GM23338 (cell line): ENCODE results near the gene USP32. TPM values are rescaled to one million over a fixed set of nuclear protein-coding genes. Genes with fewer than 3 reads are reported as not detected.
A peak's percentile ranks its signal among the peaks of the same experiment; 100 is the strongest.

Source experiments
- ATAC-seq: fragments of 200-7000 bp; cut with Tn5 transposase; 3 replicates; pipeline ENCODE4 v1.9.1; 2020
- DNase-seq: peaks from one replicate; pipeline ENCODE4 v3.0.0-alpha.2; 2015; ENCODE audit warnings: low spot score
- H2AFZ ChIP-seq: fragments of 200-600 bp; sonication (generic); 2 replicates; pipeline ENCODE4 v1.8.0; 2016; ENCODE audit warnings: antibody characterized with exemption, mild to moderate bottlenecking, moderate library complexity
- H3F3A ChIP-seq: fragments of 200-600 bp; sonication (generic); replicated peaks from 2 replicates; pipeline ENCODE4 v1.8.0; 2017; ENCODE audit warnings: antibody characterized with exemption, mixed run types, low read depth
- H3K27ac ChIP-seq: fragments of 200-600 bp; sonication (generic); 2 replicates; pipeline ENCODE4 v1.6.1; 2016; ENCODE audit warnings: low read depth
- H3K27me3 ChIP-seq: fragments of 200-600 bp; sonication (generic); 2 replicates; pipeline ENCODE4 v1.8.0; 2016; ENCODE audit warnings: mild to moderate bottlenecking, mixed run types, moderate library complexity; ENCODE audit not compliant: insufficient read depth
- H3K36me3 ChIP-seq: fragments of 200-600 bp; sonication (generic); 2 replicates; pipeline ENCODE4 v1.8.0; 2016; ENCODE audit warnings: mild to moderate bottlenecking; ENCODE audit not compliant: insufficient read depth
- H3K4me1 ChIP-seq: fragments of 200-600 bp; sonication (generic); 2 replicates; pipeline ENCODE4 v1.8.0; 2016; ENCODE audit warnings: mild to moderate bottlenecking, moderate library complexity; ENCODE audit not compliant: insufficient read depth
- H3K4me2 ChIP-seq: fragments of 200-600 bp; sonication (generic); 2 replicates; pipeline ENCODE4 v1.7.1; 2017; ENCODE audit warnings: mixed run types
- H3K4me3 ChIP-seq: fragments of 200-600 bp; sonication (generic); 2 replicates; pipeline ENCODE4 v1.6.1; 2016; ENCODE audit warnings: mixed run types
- H3K79me2 ChIP-seq: fragments of 200-600 bp; sonication (generic); replicated peaks from 2 replicates; pipeline ENCODE4 v1.8.0; 2017; ENCODE audit warnings: mild to moderate bottlenecking; ENCODE audit not compliant: insufficient read depth
- H3K9me2 ChIP-seq: fragments of 200-600 bp; sonication (generic); 2 replicates; pipeline ENCODE4 v1.8.0; 2017; ENCODE audit not compliant: insufficient read depth
- H4K20me1 ChIP-seq: fragments of 200-600 bp; sonication (generic); replicated peaks from 2 replicates; pipeline ENCODE4 v1.8.0; 2017; ENCODE audit warnings: mild to moderate bottlenecking; ENCODE audit not compliant: insufficient read depth
- H3K27ac Mint-ChIP-seq: 2 replicates; pipeline ENCODE4 v1.8.0; 2020; ENCODE audit warnings: inconsistent platforms, mild to moderate bottlenecking, moderate library complexity, mixed read lengths
- H3K27me3 Mint-ChIP-seq: 3 replicates; pipeline ENCODE4 v1.8.0; 2022; ENCODE audit warnings: low read depth, mild to moderate bottlenecking, moderate library complexity, mixed read lengths, inconsistent platforms; ENCODE audit not compliant: insufficient read depth, poor library complexity
- H3K36me3 Mint-ChIP-seq: 3 replicates; pipeline ENCODE4 v1.8.0; 2021; ENCODE audit warnings: low read depth, mild to moderate bottlenecking, inconsistent platforms, moderate library complexity, mixed read lengths
- H3K4me1 Mint-ChIP-seq: 3 replicates; pipeline ENCODE4 v1.8.0; 2020; ENCODE audit warnings: mild to moderate bottlenecking, inconsistent platforms, mixed read lengths
- H3K4me3 Mint-ChIP-seq: 3 replicates; pipeline ENCODE4 v1.8.0; 2021; ENCODE audit warnings: moderate library complexity, mild to moderate bottlenecking, inconsistent platforms, mixed read lengths
- H3K9me3 Mint-ChIP-seq: 3 replicates; pipeline ENCODE4 v1.8.0; 2020; ENCODE audit warnings: moderate library complexity, mild to moderate bottlenecking, inconsistent platforms, mixed read lengths
- CREB1 ChIP-seq: fragments of 250-450 bp; sonication (Bioruptor Pico); IDR thresholded peaks from 2 replicates; pipeline ENCODE4 v1.5.0; 2020; ENCODE audit warnings: low read depth, mild to moderate bottlenecking, moderate library complexity
- EZH2 ChIP-seq: fragments of 200-600 bp; sonication (generic); IDR thresholded peaks from one replicate; pipeline ENCODE4 v1.8.0; 2017; ENCODE audit warnings: antibody characterized with exemption, mild to moderate bottlenecking, low read depth; ENCODE audit not compliant: unreplicated experiment
- EZH2phosphoT487 ChIP-seq: fragments of 200-600 bp; sonication (generic); IDR thresholded peaks from one replicate; pipeline ENCODE4 v1.8.1; 2018; ENCODE audit warnings: antibody characterized with exemption; ENCODE audit not compliant: unreplicated experiment
- JUNB ChIP-seq: IDR thresholded peaks from one replicate; pipeline ENCODE4 v1.6.1; 2016; ENCODE audit warnings: antibody characterized with exemption; ENCODE audit not compliant: unreplicated experiment
- NANOG ChIP-seq: IDR thresholded peaks from 2 replicates; pipeline ENCODE4 v1.6.1; 2016; ENCODE audit warnings: antibody characterized with exemption, borderline replicate concordance
- POLR2AphosphoS5 ChIP-seq: IDR thresholded peaks from 2 replicates; pipeline ENCODE4 v1.6.1; 2016; ENCODE audit warnings: antibody characterized with exemption, low read depth
- STAT1 ChIP-seq: IDR thresholded peaks from one replicate; pipeline ENCODE4 v1.6.1; 2016; ENCODE audit warnings: antibody characterized with exemption; ENCODE audit not compliant: unreplicated experiment
- ZNF114 ChIP-seq: fragments of 250-450 bp; sonication (Bioruptor Pico); IDR thresholded peaks from 2 replicates; pipeline ENCODE4 v1.5.0; 2020; ENCODE audit warnings: mild to moderate bottlenecking, moderate library complexity
- ZNF331 ChIP-seq: fragments of 250-450 bp; sonication (Bioruptor Pico); IDR thresholded peaks from 2 replicates; pipeline ENCODE4 v1.5.0; 2020; ENCODE audit warnings: low read depth, mild to moderate bottlenecking, moderate library complexity
- polyA plus RNA-seq: library from polyadenylated mRNA; unstranded; fragments of >200 nt; fragmentation: Nextera tagmentation; extraction: Ambion mirVana; gene quantifications from 2 replicates; pipeline ENCODE4 v1.2.1, GENCODE V29; 2016
- total RNA-seq: library from RNA; depleted of rRNA; stranded (reverse); fragments of >200 nt; shearing (Covaris generic); gene quantifications from 2 replicates; pipeline ENCODE4 v1.2.3, GENCODE V29; 2014
- TF ChIP-seq, protein P1 (sequence below): IDR thresholded peaks from 2 replicates; pipeline ENCODE4 v1.6.1; 2016; ENCODE audit warnings: antibody characterized with exemption
- TF ChIP-seq, protein P2 (sequence below): fragments of 250-450 bp; sonication (Bioruptor Pico); IDR thresholded peaks from 2 replicates; pipeline ENCODE4 v1.5.0; 2020; ENCODE audit warnings: mild to moderate bottlenecking, moderate library complexity
- TF ChIP-seq, protein P3 (sequence below), 2 experiments: fragments of 200-600 bp in 1 of 2; sonication (generic) in 1 of 2; conservative IDR thresholded peaks; 2 replicates each; pipeline versions ENCODE4 v1.5.1 to v1.6.1; 2016 to 2017; ENCODE audit warnings: antibody characterized with exemption in 2 of 2, low read depth in 2 of 2, mild to moderate bottlenecking in 2 of 2, moderate library complexity in 1 of 2
- TF ChIP-seq, protein P4 (sequence below): IDR thresholded peaks from one replicate; pipeline ENCODE4 v1.6.1; 2018; ENCODE audit warnings: antibody characterized with exemption; ENCODE audit not compliant: unreplicated experiment

The USP32 gene
- total and polyA plus RNA-seq, 2 experiments from 2014 or later, result 43.6 to 129 TPM

DNA sequence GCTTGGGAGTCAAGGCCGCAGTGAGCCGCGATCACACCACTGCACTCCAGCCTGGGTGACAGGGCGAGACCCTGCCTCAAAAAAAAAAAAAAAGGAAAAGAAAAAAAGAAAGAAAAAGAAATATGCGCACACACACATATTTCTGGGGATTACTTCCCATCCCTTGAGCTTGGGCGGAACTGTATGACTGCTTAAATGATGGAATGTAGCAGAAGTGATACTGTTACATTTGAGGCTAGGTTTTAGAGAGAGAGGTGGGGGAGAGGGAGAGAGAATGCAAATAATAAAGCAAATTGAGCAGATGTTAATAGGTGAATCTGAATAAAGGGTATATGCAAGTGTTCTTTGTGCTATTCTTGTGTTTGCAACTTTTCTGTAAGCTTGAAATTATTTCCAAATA, 12.0 kb upstream of the USP32 start:
- no peak for TF ChIP-seq EZH2
- TF ChIP-seq, protein P1, sequence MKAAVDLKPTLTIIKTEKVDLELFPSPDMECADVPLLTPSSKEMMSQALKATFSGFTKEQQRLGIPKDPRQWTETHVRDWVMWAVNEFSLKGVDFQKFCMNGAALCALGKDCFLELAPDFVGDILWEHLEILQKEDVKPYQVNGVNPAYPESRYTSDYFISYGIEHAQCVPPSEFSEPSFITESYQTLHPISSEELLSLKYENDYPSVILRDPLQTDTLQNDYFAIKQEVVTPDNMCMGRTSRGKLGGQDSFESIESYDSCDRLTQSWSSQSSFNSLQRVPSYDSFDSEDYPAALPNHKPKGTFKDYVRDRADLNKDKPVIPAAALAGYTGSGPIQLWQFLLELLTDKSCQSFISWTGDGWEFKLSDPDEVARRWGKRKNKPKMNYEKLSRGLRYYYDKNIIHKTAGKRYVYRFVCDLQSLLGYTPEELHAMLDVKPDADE, result no peak
- no peak for TF ChIP-seq NANOG
- TF ChIP-seq EZH2phosphoT487, result no peak
- TF ChIP-seq JUNB, result no peak
- TF ChIP-seq ZNF114 (CRISPR knock-in tag), result no peak
- TF ChIP-seq POLR2AphosphoS5, result no peak
- TF ChIP-seq CREB1, result no peak
- no peak for TF ChIP-seq STAT1
- TF ChIP-seq, protein P2, sequence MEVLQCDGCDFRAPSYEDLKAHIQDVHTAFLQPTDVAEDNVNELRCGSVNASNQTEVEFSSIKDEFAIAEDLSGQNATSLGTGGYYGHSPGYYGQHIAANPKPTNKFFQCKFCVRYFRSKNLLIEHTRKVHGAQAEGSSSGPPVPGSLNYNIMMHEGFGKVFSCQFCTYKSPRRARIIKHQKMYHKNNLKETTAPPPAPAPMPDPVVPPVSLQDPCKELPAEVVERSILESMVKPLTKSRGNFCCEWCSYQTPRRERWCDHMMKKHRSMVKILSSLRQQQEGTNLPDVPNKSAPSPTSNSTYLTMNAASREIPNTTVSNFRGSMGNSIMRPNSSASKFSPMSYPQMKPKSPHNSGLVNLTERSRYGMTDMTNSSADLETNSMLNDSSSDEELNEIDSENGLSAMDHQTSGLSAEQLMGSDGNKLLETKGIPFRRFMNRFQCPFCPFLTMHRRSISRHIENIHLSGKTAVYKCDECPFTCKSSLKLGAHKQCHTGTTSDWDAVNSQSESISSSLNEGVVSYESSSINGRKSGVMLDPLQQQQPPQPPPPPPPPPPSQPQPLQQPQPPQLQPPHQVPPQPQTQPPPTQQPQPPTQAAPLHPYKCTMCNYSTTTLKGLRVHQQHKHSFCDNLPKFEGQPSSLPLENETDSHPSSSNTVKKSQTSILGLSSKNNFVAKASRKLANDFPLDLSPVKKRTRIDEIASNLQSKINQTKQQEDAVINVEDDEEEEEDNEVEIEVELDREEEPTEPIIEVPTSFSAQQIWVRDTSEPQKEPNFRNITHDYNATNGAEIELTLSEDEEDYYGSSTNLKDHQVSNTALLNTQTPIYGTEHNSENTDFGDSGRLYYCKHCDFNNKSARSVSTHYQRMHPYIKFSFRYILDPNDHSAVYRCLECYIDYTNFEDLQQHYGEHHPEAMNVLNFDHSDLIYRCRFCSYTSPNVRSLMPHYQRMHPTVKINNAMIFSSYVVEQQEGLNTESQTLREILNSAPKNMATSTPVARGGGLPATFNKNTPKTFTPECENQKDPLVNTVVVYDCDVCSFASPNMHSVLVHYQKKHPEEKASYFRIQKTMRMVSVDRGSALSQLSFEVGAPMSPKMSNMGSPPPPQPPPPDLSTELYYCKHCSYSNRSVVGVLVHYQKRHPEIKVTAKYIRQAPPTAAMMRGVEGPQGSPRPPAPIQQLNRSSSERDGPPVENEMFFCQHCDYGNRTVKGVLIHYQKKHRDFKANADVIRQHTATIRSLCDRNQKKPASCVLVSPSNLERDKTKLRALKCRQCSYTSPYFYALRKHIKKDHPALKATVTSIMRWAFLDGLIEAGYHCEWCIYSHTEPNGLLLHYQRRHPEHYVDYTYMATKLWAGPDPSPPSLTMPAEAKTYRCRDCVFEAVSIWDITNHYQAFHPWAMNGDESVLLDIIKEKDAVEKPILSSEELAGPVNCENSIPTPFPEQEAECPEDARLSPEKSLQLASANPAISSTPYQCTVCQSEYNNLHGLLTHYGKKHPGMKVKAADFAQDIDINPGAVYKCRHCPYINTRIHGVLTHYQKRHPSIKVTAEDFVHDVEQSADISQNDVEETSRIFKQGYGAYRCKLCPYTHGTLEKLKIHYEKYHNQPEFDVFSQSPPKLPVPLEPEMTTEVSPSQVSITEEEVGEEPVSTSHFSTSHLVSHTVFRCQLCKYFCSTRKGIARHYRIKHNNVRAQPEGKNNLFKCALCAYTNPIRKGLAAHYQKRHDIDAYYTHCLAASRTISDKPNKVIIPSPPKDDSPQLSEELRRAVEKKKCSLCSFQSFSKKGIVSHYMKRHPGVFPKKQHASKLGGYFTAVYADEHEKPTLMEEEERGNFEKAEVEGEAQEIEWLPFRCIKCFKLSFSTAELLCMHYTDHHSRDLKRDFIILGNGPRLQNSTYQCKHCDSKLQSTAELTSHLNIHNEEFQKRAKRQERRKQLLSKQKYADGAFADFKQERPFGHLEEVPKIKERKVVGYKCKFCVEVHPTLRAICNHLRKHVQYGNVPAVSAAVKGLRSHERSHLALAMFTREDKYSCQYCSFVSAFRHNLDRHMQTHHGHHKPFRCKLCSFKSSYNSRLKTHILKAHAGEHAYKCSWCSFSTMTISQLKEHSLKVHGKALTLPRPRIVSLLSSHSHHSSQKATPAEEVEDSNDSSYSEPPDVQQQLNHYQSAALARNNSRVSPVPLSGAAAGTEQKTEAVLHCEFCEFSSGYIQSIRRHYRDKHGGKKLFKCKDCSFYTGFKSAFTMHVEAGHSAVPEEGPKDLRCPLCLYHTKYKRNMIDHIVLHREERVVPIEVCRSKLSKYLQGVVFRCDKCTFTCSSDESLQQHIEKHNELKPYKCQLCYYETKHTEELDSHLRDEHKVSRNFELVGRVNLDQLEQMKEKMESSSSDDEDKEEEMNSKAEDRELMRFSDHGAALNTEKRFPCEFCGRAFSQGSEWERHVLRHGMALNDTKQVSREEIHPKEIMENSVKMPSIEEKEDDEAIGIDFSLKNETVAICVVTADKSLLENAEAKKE (CRISPR knock-in tag), result no peak
- TF ChIP-seq, protein P3, sequence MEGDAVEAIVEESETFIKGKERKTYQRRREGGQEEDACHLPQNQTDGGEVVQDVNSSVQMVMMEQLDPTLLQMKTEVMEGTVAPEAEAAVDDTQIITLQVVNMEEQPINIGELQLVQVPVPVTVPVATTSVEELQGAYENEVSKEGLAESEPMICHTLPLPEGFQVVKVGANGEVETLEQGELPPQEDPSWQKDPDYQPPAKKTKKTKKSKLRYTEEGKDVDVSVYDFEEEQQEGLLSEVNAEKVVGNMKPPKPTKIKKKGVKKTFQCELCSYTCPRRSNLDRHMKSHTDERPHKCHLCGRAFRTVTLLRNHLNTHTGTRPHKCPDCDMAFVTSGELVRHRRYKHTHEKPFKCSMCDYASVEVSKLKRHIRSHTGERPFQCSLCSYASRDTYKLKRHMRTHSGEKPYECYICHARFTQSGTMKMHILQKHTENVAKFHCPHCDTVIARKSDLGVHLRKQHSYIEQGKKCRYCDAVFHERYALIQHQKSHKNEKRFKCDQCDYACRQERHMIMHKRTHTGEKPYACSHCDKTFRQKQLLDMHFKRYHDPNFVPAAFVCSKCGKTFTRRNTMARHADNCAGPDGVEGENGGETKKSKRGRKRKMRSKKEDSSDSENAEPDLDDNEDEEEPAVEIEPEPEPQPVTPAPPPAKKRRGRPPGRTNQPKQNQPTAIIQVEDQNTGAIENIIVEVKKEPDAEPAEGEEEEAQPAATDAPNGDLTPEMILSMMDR (conservative IDR thresholded peaks at IDR 0.05; ENCODE audit: low read depth in 2 of 2), result no peak
- TF ChIP-seq ZNF331 (CRISPR knock-in tag), result no peak
- TF ChIP-seq, protein P4, sequence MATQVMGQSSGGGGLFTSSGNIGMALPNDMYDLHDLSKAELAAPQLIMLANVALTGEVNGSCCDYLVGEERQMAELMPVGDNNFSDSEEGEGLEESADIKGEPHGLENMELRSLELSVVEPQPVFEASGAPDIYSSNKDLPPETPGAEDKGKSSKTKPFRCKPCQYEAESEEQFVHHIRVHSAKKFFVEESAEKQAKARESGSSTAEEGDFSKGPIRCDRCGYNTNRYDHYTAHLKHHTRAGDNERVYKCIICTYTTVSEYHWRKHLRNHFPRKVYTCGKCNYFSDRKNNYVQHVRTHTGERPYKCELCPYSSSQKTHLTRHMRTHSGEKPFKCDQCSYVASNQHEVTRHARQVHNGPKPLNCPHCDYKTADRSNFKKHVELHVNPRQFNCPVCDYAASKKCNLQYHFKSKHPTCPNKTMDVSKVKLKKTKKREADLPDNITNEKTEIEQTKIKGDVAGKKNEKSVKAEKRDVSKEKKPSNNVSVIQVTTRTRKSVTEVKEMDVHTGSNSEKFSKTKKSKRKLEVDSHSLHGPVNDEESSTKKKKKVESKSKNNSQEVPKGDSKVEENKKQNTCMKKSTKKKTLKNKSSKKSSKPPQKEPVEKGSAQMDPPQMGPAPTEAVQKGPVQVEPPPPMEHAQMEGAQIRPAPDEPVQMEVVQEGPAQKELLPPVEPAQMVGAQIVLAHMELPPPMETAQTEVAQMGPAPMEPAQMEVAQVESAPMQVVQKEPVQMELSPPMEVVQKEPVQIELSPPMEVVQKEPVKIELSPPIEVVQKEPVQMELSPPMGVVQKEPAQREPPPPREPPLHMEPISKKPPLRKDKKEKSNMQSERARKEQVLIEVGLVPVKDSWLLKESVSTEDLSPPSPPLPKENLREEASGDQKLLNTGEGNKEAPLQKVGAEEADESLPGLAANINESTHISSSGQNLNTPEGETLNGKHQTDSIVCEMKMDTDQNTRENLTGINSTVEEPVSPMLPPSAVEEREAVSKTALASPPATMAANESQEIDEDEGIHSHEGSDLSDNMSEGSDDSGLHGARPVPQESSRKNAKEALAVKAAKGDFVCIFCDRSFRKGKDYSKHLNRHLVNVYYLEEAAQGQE, result no peak
- Histone ChIP-seq H3K9me2 (no peaks in the 10 kb centered on the region), H3K4me2 (no peak overlapping the region), H3K79me2 (no peaks in the 10 kb centered on the region), H3F3A (no peaks in the 10 kb centered on the region), H4K20me1 (no peaks in the 10 kb centered on the region), H3K36me3 (no peaks in the 10 kb centered on the region), H3K27me3 (no peaks in the 10 kb centered on the region), H3K4me1 (no peaks in the 10 kb centered on the region), H3K4me3 (no peak overlapping the region), H2AFZ (peak overlapping the region; percentile 29; the same call in 1 of the 2 replicates), H3K27ac (no peak overlapping the region)
- no peak overlapping the region for H3K27ac Mint-ChIP-seq
- no peaks in the 10 kb centered on the region for H3K27me3 Mint-ChIP-seq
- H3K9me3 Mint-ChIP-seq, result peaks cover 7% of the 10 kb centered on the region; the same call in 1 of the 3 replicates
- DNase-seq, result no peak
- no peak overlapping the region for H3K4me3 Mint-ChIP-seq
- no peak for ATAC-seq
- peaks cover 3% of the 10 kb centered on the region; the same call in 1 of the 3 replicates for H3K36me3 Mint-ChIP-seq
- H3K4me1 Mint-ChIP-seq, result no peaks in the 10 kb centered on the region; the same call in 1 of the 3 replicates
